Peyer's patch (tissue), 4 donors: ENCODE measurements around the gene UQCRHL.

ENCODE experiments used
- POLR2A ChIP-seq, 2 donors: fragments of 450-650 bp; IDR thresholded peaks; one replicate each; pipeline ENCODE4 v1.5.1; 2017; ENCODE audit warnings: antibody characterized with exemption in 2 of 2, mild to moderate bottlenecking in 2 of 2, moderate library complexity in 2 of 2
- TF ChIP-seq, protein P1 (sequence below), 6 experiments: fragments of 450-650 bp in 4 of 6; fragments of 200-600 bp in 2 of 6; sonication (generic) in 1 of 6; IDR thresholded peaks; one replicate each; pipeline ENCODE4 v1.5.1; 2017 to 2019; ENCODE audit warnings: antibody characterized with exemption in 6 of 6, mild to moderate bottlenecking in 3 of 6, moderate library complexity in 1 of 6

DNA sequence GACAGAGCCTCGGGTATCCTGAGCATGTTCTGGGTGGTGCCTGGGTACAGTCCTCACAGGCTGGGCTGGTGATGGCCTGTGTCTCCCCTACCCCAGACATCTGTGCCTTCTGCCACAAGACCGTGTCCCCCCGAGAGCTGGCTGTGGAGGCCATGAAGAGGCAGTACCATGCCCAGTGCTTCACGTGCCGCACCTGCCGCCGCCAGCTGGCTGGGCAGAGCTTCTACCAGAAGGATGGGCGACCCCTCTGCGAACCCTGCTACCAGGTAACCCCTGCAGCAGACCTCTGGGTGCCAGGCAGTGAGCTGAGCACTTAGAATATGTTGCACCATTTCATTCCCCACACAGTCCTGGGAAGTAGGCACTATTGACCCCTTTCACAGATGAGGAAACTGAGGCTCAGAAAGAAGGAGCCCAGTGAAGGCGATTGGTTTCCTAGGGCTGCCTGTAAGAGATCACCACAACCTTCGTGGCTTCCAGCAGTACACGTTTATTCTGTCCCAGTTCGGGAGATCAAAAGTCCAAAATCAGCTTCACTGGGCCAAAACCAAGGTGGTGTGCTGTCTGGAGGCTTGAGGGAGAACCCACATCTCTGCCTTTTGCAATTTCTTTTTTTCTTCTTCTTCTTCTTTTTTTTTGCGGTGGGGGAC lies 37.0 kb downstream of the UQCRHL start:
- TF ChIP-seq, protein P1, sequence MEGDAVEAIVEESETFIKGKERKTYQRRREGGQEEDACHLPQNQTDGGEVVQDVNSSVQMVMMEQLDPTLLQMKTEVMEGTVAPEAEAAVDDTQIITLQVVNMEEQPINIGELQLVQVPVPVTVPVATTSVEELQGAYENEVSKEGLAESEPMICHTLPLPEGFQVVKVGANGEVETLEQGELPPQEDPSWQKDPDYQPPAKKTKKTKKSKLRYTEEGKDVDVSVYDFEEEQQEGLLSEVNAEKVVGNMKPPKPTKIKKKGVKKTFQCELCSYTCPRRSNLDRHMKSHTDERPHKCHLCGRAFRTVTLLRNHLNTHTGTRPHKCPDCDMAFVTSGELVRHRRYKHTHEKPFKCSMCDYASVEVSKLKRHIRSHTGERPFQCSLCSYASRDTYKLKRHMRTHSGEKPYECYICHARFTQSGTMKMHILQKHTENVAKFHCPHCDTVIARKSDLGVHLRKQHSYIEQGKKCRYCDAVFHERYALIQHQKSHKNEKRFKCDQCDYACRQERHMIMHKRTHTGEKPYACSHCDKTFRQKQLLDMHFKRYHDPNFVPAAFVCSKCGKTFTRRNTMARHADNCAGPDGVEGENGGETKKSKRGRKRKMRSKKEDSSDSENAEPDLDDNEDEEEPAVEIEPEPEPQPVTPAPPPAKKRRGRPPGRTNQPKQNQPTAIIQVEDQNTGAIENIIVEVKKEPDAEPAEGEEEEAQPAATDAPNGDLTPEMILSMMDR (IDR thresholded peaks at IDR 0.05) = no peak
- no peak for TF ChIP-seq POLR2A (IDR thresholded peaks at IDR 0.05)
